Hematopoietic multipotent progenitor cell treated with erythropoietin and hydrocortisone succinate and interleukin-3 and kit ligand, for 8 days (in vitro differentiated cells): ENCODE measurements around the gene TMX2.
"Not testable (repeated sequence)": the region's sequence is repeated elsewhere in the genome, so short reads cannot be mapped to it uniquely, and the experiment has no call there.

Source experiments
- DNase-seq: peaks from one replicate; pipeline ENCODE4 v3.0.0-alpha.2; 2015

TMX2 gene

DNA sequence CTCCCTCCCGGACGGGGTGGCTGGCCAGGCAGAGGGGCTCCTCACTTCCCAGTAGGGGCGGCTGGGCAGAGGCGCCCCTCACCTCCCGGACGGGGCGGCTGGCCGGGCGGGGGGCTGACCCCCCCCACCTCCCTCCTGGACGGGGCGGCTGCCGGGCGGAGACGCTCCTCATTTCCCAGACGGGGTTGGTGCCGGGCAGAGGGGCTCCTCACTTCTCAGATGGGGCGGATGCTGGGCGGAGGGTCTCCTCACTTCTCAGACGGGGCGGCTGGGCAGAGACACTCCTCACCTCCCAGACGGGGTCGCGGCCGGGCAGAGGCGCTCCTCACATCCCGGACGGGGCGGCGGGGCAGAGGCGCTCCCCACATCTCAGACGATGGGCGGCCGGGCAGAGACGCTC is 4.3 kb downstream of the TMX2 start:
- DNase-seq, result not testable (repeated sequence)

- no peak for DNase-seq
Observed at GRCh38 chr11:57727185-57727584, 14.8 kb downstream of the TMX2 start.

DNA sequence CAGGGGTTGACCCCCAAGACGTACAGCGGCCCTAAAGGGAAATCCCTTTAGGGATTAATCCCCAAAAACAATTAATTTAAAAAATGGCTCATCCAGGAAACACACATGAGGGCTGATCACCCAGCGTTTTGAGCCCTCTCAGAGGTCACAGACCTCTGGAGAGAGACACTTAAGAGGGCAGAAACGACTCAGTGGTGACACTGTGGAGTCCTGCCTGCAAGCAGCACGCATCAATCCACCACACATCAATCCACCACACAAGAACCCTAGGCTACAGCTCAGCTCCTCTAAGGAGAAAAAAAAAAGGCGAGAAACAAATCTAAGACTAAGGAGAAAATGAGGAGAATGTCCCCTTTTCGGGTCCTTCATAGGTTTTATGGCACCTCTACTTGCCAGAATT is 16.4 kb downstream of the TMX2 start:
- DNase-seq, result no peak

GRCh38 chr11:57729479-57729878 is 17.1 kb downstream of the TMX2 start:
- no peak for DNase-seq

DNA sequence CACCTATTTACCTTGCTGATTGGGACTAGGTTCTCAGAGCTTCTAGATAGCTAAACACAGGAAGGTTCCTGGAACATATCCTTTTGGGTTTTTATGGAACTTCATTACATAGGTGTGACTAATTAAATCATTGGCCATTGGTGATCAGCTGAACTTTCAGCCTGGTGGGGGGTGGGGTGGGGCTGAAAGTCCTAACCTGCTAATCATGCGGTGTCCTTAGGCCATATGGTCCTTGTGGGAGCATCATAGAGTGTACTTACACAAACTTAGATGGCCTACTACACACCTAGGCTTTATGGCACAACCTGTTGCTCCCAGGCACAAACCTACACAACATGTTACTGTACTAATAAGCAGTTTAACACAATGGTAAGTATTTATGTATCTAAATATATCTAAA is 20.3 kb downstream of the TMX2 start:
- no peak for DNase-seq

DNA sequence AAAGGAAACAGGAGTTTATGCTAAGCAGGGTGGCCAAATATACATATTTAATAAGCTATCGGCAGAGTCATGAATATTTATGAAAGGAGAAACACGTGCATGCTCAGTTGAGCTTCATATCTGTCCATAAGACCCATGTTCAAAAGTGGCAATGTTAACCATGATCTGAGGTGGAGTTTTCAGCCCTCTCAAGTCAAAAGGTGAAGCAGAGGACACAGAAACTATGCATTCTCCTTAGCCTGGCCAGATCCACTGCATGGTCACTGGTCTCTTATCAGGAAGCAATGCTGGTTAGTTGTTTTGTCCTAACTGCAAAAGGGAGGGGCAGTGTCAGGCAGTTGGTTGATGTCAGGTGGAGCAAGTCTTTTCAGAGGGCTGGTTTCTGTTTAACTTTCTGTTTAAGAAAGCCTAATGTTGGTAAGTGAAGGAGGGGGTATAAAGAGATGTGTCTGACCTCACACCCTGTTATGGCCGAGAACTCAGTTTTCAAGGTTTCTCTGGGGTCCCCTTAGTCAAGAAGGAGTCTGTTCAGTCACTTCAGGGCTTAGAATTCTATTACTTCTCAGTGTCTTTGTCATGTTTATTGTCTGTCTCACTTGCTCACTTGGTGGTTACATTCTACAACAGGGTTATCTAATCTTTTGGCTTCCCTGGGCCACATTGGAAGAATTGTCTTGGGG is 23.4 kb downstream of the TMX2 start:
- DNase-seq, result peak; percentile 81

DNA sequence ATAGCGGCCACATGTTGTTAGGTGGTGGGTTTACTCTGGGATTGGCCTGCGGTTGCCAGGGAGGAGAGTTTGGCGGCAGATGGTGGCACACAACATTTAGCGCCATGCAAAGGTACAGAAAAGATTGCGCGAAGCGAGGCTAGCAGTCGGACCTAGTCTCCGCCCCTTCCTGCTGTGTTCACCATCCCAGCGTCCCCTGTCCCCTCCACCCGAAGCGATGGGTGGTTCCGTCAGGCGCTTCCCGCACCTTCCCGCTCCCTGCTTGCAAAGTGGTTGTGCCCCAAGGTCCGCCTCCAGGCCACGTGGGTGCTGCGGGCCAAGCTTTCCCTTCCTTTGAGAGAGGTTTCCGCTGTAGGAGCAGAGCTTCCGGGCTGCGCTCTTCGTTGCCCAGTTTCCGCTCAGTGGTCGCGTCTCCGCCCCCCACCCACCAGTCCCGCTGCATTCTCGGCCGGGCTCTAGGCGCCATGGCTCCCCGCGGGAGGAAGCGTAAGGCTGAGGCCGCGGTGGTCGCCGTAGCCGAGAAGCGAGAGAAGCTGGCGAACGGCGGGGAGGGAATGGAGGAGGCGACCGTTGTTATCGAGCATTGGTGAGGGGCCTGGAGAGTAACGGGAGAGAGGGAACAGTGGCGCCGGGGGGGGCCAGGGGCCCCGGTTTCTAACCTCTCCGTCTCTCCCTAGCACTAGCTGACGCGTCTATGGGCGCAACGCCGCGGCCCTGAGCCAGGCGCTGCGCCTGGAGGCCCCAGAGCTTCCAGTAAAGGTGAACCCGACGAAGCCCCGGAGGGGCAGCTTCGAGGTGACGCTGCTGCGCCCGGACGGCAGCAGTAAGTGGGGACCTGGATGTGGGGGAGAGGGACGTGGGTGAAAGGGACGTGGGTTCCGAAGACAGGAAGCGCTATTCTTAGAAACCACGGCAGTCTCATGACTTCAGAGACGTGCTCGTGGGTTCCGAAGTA is 29.0 kb downstream of the TMX2 start, which contains the start of gene SELENOH:
Gene SELENOH (plus strand): TSS at position 360 of the 955 bp plus-strand sequence. CDS start 105 bp downstream, at position 465.
- peak; percentile 98 for DNase-seq

DNA sequence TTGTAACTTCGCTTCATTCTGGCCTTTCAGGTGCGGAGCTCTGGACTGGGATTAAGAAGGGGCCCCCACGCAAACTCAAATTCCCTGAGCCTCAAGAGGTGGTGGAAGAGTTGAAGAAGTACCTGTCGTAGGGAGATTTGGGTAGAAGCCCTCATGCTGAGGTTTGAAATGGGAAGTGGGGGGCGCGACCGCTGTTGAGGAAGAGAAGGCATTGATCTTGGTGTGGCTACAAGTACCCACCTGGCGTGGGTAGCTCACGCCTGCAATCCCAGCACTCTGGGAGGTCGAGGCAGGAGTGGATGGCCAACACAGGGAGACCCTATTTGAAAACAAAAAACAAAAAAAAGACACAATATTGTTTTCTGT is 29.7 kb downstream of the TMX2 start:
- no peak for DNase-seq

- DNase-seq, result no peak
Observed at GRCh38 chr11:57744357-57744756, 32.0 kb downstream of the TMX2 start.

DNA sequence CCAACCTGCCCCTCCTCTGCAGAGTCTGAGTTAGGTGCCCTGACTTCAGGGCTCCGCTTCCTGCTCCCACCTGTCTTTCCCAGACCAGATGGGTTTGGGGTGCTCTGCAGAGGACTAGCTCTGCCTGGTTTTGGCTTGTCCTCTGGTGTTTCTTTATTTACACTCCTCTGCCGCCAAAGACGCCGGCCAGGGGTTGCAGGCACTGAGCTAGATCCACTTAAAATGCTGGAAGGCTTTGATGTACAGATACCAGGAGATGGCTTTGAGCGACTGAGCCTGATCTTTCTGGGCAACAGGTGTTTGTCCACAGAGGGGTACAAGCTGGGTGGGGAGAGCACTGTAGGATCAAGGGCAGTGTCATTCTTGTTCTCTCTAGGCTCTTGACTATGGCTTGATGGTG is 32.8 kb downstream of the TMX2 start:
- no peak for DNase-seq

- no peak for DNase-seq
Observed at GRCh38 chr11:57746920-57747319, 34.5 kb downstream of the TMX2 start.

- DNase-seq, result peak; percentile 80
Observed at GRCh38 chr11:57751176-57751575, 38.8 kb downstream of the TMX2 start.

GRCh38 chr11:57751676-57752253 is 39.4 kb downstream of the TMX2 start, which contains the start of gene BTBD18:
Gene BTBD18 (minus strand): TSS chr11:57751819. CDS start chr11:57751188, 631 bp downstream.
- peak; percentile 79 for DNase-seq

GRCh38 chr11:57752954-57753353 is 40.6 kb downstream of the TMX2 start:
- DNase-seq, result no peak

- no peak for DNase-seq
Observed at GRCh38 chr11:57758174-57758573, 45.8 kb downstream of the TMX2 start.

DNA sequence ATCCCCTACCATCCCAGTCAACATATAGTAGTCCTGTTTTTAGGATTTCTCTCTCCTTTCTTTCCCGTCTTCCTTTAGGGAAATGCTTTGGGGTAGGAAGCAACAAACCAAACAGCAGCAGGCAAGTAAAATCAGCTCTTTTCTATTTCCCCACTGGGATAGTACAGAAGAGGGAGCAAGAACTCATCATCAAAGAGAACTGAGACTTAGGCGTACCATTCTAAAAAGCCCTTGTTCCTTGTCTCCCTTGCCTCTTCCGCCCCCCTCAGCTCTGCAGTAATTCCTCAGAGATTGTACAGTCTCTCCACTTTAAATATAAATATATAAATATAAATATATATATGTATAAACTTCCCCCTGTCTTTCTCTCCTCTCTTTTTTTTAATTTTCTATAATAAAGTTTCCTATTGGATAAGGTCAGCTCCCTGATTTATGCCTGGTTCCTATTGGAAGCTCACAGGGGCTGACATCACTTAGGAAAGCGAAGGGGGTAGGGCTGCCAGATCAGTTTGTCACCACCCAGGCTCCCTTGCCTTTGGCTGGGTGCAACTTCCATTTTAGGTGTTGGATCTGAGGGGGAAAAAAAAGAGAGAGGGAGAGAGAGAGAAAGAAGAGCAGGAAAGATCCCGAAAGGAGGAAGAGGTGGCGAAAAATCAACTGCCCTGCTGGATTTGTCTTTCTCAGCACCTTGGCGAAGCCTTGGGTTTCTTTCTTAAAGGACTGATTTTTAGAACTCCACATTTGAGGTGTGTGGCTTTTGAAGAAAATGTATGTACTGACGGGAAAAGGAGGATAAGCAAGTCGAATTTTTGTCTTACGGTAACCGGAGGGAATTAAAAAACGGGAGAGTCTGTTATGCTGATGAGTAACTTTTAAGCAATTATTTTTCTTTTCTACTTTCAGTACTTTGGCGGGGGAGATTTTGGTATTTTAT is 49.2 kb downstream of the TMX2 start, which contains the start of gene CTNND1:
Gene CTNND1 (plus strand): TSS at position 502 of the 934 bp plus-strand sequence. CDS start 29,677 bp downstream, outside the sequence.
- DNase-seq, result peak; percentile 96

DNA sequence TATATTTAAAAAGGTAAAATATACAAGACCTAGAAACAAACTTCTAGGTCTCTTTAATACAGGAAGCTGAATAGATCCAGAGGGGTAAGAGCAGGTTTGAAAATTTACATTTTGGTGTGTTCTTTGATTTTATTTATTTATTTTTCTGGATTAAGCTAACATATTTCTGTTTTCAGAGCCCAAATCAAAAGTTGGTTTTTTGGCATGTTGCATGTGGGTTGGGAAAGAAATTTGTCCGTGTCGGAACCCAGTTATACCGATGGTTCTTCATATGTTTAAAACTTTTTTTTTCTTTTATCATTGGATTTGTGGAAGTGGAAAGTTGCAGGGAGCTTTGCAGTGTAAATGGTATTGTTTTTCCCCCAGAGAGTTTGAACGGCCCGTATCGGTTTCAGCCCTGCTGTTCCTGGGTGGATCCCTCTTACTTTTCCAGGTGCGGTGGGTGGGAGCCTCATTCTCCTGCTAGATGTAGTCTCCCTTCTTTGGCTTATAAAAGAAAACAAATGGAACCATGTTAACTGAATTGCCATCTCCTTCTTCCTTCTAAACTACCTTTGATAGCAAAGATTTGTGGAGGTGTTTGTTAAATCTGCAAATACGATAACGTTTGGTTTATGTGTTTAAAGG is 50.0 kb downstream of the TMX2 start:
- DNase-seq, result peak; percentile 32

DNA sequence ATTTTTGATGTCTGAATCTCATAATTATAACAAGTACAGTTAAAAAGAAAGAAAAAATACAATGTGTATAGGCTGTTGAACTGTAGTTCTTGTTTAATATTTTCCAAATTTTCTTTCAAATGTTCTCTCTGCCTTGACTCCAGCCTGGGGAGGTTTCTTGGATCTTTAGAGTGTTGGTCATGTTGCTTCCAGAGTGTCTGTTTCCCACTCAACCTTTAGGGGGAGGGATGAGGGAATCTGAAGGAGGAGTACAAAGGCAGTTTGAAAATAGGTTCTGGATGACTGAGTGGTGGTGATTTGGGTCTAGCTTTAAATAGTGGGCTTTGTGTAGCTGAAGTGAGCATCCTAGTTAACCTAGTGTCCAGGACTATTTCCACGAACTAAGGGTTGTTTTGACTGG is 51.2 kb downstream of the TMX2 start:
- no peak for DNase-seq

- DNase-seq, result no peak
Observed at GRCh38 chr11:57764021-57764420, 51.6 kb downstream of the TMX2 start.

- DNase-seq, result no peak
Observed at GRCh38 chr11:57764566-57764965, 52.2 kb downstream of the TMX2 start.

DNA sequence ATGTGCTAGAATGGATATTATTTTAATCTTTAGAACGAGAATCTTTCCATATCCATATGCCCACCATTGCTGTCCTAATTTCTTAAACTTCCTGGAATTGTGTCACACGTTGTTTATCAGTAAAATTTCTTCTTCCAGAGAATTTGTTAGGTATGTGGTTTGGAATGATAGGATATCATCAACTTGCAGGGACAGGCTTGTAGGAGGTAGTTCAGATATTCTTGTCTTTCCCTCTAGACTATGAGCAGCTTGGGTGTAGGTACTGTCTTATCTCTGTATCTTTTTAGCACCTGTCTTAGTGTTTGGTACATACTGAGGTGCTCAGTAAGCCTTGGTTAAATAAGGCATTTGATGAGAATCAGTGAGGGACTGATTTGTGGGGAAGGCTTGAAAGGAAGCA is 52.6 kb downstream of the TMX2 start:
- DNase-seq, result peak; percentile 74

DNA sequence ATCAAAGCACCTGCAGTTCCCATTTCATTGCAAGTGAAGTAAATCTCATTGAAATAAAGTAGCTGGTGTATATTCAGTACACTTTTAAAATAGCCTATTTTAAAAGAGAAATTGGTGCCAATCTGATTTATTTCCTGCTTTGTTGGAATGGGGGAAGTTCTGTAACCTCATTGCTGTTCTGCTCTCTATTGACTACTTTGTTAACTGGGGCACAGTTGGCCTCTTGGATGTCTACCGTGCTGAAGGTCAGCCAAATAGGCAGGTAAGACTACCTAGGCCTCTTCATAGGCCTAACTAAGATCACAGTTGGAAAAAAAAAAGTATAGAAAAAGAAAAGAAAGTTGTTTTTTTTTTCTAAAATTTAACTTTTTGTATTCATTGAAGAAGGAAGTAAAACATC is 58.4 kb downstream of the TMX2 start:
- no peak for DNase-seq
